HG03457 (cell line): ENCODE data around the gene ERGIC3.

ENCODE experiments used
- ATAC-seq: cut with Tn5 transposase; IDR thresholded peaks from one replicate; pipeline ENCODE4 v1.9.1; 2021; ENCODE audit warnings: moderate number of reproducible peaks; ENCODE audit not compliant: unreplicated experiment

ERGIC3 gene

GRCh38 chr20:35595901-35596300 is 54.0 kb downstream of the ERGIC3 start:
- ATAC-seq, result no peak

GRCh38 chr20:35597186-35597585 is 55.3 kb downstream of the ERGIC3 start:
- ATAC-seq, result no peak

- no peak for ATAC-seq
Measured at GRCh38 chr20:35598476-35598875, 56.6 kb downstream of the ERGIC3 start.

GRCh38 chr20:35598899-35599775 is 57.3 kb downstream of the ERGIC3 start:
- no peak for ATAC-seq

GRCh38 chr20:35599776-35600120 is 57.9 kb downstream of the ERGIC3 start:
- no peak for ATAC-seq

GRCh38 chr20:35600176-35600992 is 58.5 kb downstream of the ERGIC3 start:
- no peak for ATAC-seq

- no peak for ATAC-seq
Measured at GRCh38 chr20:35600993-35601973, 59.4 kb downstream of the ERGIC3 start.

GRCh38 chr20:35601990-35602389 is 60.1 kb downstream of the ERGIC3 start:
- ATAC-seq, result no peak

- no peak for ATAC-seq
Measured at GRCh38 chr20:35602851-35603495, 61.1 kb downstream of the ERGIC3 start.

GRCh38 chr20:35603695-35604448 is 62.0 kb downstream of the ERGIC3 start:
- no peak for ATAC-seq

- no peak for ATAC-seq
Measured at GRCh38 chr20:35604449-35604747, 62.5 kb downstream of the ERGIC3 start.

GRCh38 chr20:35606127-35606526 is 64.2 kb downstream of the ERGIC3 start:
- ATAC-seq, result no peak
